Femur (tissue), 1 donor: ENCODE measurements around the gene TFF3.
A peak's percentile ranks its signal among the peaks of the same experiment; 100 is the strongest.
"Not testable (repeated sequence)": the region's sequence is repeated elsewhere in the genome, so short reads cannot be mapped to it uniquely, and the experiment has no call there.

Source experiments
- DNase-seq: peaks from one replicate; pipeline ENCODE4 v3.0.0-alpha.2; 2017

Gene TFF3

DNA sequence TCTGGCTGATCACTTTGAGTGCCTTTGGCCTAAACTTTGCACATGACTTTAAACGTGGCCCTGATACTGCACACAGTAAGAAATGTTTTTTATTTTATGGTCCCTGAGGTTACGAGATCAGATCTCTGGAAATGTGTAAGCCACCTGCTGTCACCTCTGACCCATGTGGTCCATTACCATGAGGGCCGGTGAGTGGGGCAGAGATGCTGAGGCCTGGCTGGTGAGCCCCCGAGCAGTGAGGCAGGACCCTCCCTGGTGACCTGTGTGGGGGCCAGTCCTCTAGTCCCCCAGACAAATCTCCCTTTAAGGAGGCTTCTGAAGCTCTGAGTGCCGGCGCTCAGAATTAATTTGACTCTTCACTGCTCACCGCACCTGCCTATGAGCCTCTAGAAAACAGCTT lies 12.4 kb downstream of the TFF3 start:
- DNase-seq = no peak

DNA sequence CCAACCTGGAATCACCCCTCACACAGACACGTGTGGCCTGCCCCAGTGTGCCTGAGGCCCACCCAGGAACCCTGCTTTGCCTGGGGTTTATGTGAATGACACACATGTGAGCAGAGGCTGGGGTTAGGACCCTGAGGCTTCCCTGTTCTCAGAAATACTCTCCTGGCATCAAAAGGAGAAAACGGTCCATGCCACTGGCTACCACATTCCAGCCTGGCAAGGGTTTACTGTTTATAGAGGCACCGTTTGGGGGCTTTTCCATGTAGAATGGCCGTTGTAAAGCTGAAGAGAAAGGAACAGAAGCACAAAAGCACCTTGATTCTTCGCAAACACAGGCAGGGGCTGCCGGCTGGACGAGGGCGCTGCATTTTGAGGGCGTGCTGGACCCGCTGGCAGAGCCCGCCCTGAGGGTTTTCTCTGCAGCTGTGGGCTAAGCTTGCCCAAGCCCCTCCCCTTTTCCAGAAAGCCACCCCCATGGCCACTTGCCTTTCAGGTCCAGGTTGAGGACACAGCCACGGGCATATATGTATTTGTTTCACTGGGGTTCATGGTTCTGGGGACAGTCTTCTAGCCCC lies 13.0 kb downstream of the TFF3 start:
- DNase-seq = no peak

DNA sequence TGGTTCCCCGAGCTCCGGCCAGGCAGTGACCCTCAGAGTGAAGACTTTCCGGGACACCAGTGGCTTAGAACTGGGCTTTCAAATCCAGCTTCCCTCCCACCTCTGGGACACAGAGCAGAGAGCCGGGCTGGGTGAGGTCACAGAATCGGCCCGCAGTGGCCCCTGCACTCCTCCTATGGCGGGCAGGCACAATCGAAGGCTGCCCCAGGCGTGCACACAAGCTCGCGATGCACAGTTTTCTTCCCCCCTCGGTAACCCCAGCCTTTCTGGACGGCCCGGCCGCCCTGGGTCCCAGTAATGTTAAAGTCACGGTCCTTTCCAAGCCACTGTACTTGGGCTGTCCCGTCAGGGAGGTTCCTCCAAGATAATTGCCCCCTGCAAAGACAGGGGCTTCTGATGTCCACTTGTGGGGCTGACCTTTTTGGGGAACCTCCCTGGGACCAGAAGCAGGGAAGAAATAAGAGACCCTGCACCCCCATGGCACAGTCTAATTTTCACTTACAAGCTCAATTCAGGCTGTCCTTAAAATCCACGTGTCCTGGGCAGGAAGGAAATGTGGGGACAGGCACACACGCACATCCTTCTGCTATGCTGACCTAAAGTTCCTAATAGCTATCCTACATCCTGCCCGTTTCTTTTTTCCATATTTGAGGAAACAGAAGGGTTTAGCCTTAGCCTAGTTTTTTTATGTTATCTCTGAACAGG lies 13.7 kb downstream of the TFF3 start:
- no peak for DNase-seq

DNA sequence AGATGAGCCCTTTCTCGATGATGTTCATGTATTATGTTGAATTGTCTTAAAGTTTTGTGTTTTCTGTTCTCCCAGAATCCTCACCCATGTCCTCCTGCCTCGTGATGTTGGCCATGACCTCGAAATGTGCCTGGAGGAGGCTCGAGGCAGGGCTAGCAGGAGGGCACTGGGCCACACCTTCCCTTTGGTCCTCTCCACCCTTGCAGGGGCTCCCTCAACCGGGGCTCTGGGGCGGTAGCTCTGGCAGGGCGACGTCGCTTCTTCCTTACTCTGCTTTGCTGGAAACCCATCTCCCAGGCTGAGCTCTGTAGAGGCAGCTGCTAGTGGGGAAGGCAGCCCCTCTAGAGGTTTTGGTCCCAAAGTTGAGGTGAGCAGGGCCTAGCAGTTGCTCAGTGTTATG lies 14.3 kb downstream of the TFF3 start:
- no peak for DNase-seq

DNA sequence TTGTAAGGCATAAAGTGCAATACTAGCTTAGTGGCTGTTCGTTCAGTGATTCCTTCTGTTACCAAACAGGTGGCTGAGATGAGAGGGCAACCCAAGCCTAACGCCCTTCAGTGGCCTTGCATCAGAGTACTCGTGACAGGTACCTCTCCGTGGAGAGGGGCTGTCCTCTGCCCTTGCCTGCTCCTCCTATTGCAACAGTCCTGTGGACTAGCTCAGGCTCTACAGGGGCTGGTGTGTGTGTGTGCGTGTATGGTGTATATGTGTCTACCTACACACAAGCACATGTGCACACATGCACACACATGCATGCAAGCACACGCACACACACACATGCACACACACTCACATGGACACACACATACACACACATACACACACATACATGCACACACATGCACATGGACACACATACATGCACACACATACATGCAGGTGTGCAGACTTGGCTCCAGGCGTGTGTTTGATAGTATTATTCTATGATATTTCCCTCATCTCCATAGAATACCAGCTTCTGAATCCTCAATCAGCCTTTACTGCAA lies 15.1 kb downstream of the TFF3 start:
- no peak for DNase-seq

DNA sequence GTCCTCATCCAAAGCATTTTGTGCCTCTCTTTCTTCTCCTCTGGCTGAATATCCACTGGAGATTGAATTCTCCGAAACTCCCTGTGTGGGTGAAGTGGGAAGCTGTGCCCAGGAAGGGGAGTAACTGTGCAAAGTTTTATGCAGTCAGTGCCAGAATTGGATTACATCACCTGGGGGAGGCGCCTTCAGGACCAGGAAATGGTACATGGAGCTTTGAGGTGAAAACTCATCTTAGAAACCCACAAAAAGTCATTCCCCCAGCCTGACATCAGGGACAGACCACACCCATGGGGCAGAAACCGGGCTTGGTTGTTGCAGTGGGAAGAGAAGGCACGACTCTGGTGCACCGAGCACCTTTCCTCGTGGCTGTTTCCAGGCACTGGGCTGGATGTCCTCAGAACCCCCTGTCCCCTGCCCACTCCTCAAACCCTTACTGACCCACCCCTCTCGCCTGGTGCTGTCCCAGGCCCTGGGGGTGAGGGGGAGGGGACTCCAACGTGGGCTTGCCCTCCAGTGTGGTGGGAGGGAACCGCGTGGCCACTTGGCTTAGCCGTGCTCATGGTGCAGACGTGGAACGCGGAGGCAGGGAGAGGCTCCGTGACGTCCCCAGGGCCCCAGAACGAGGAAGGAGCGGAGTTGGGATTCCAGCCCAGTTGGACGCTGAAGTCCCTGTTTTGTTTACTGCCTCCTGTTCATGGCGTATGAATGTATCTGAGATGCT lies 15.7 kb downstream of the TFF3 start:
- DNase-seq = no peak

DNA sequence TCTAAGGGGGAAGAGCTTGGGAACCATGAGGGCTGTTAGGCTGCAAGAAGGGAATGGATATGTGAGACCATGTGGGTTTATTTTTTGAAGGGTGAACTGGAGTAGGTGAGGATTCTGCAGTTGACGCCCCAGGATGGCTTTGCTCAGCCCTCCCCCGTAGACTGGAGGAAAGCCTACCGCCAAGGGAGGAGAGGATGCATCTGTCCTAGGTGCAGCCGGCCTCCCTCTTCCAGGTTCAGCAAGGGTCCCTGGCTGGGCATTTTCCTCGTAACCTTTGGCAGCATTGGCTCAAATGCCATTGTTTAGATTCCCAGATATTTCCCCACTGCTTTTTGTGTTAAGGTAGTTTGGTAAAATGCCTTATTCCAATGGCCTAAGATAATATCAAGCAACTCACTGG lies 16.6 kb downstream of the TFF3 start:
- DNase-seq = no peak

DNA sequence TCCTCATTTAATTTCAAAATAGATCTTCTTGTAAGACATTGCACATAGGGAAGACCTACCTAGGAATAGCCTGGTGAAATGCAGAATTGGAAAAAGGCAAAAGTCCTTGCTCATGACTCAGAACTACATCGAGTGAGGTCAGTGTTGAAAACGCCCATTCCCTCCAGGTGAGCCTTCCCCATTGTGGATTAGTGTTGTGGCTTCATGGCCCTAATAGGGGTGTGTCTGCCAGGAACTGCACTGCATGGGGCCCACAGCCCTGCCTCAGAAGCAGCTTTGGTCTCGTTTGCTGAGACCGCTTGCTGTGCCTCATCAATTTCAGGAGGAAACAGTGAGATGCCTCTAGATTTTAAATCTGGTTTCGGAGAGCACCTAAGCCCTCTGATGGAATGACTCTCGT lies 17.0 kb downstream of the TFF3 start:
- DNase-seq = no peak

DNA sequence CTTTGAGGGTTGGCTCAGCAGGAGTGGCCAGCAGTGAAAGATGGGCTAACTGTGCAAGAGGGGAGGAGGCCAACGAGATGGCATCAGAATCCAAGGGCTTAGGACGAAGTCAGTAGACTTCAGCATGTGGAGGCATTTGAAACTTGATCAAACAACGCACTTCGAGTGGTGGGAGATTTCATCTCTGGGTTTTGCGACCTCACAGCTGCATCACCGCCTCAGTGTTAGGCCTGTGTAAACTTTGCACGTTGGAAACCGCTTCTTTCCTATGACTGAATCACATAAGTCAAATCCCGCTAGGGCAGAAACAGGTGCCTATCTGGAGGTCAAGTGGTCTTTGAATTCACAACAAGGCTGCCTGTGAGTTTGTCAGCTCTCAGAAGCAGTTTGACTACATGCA lies 17.8 kb downstream of the TFF3 start:
- DNase-seq = no peak

DNA sequence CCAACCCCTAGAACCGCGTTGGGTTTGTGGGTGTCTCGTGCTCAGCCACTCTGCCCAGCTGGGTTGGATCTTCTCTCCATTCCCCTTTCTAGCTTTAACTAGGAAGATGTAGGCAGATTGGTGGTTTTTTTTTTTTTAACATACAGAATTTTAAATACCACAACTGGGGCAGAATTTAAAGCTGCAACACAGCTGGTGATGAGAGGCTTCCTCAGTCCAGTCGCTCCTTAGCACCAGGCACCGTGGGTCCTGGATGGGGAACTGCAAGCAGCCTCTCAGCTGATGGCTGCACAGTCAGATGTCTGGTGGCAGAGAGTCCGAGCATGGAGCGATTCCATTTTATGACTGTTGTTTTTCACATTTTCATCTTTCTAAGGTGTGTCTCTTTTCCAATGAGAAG lies 18.7 kb downstream of the TFF3 start:
- DNase-seq = no peak

DNA sequence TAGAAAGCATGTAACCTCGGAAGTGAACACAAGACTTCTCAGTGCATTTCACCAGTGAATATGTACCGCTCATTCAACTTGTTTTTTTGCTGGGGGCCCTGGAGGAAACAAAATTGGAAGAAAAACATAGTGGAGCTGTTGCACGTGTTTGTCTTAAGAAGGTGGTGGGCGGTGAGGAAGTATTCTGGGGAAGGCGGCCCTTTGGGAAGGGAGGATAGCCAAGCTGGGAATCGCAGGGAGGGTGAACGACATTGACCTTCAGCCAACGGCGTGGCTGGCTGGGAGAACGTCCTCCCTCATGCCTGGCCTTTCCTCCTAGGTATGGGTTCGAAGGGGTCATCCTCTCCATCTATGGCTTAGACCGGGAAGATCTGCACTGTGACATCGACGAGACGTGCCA lies 19.4 kb downstream of the TFF3 start:
- no peak for DNase-seq

DNA sequence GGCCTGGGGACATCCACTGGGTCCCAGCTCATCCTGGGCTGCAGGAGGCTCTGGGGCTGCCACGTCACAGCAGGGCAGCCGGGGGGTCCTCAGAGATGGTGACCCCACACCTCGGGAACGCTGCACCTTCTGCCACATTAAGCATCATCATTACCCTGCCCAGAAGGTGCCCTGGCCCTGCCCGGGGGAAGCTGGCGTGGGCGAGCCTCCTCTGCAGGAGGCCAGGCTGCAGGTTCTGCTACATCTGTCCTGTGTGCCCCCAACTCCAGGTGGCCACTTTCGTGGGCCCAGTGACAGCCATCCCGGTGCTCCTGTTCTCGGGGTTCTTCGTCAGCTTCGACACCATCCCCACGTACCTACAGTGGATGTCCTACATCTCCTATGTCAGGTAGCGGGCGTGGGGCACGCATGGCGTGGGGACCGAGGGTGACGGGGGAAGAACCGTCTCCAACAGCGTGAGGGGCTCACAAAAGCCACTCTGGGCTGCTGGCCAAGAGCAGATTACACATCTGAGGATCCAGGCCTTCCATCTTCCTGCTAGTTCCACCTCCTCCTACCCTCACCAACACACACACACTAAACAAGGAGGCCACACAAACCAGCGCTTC lies 20.8 kb downstream of the TFF3 start:
- DNase-seq = no peak

DNA sequence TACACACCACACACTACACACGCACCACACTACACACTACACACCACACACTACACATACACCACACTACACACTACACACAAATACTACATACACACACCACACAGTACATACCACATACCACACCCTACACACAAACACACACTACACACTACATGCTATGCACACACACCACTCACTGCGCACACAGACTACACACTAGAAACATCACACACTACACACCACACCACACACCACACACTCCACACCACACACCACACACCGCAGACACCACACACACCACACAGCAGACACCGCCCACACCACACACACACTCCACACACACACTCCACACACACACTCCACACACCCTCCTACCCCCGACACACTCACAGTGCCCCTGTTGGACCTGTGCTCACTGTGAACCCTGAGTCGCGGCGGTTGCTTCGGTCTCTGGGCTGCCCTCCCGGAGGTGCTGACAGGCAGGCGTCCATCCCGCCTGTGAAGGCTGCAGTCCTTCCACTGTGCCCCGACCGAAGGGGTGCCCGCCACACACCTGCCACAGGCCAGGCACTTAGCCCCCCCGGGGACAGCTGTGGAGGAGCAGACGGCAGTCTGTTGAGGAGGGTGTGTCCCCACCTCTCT lies 21.4 kb downstream of the TFF3 start:
- DNase-seq = no peak

DNA sequence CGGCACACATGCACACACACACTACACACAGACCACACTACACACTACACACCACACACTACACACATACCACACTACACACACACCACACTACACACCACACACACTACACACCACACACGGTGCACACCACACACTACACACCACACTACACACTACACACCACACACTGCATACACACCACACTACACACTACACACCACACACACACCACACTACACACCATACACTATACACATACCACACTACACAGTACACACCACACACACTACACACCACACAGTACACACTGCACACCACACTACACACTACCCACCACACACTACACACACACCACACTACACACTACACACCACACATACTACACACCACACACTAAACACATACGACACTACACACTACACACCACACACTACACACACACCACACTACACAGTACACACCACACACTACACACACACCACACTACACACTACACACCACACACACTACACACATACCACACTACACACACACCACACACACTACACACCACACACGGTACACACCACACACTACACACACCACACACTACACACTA lies 22.6 kb downstream of the TFF3 start:
- DNase-seq = not testable (repeated sequence)

DNA sequence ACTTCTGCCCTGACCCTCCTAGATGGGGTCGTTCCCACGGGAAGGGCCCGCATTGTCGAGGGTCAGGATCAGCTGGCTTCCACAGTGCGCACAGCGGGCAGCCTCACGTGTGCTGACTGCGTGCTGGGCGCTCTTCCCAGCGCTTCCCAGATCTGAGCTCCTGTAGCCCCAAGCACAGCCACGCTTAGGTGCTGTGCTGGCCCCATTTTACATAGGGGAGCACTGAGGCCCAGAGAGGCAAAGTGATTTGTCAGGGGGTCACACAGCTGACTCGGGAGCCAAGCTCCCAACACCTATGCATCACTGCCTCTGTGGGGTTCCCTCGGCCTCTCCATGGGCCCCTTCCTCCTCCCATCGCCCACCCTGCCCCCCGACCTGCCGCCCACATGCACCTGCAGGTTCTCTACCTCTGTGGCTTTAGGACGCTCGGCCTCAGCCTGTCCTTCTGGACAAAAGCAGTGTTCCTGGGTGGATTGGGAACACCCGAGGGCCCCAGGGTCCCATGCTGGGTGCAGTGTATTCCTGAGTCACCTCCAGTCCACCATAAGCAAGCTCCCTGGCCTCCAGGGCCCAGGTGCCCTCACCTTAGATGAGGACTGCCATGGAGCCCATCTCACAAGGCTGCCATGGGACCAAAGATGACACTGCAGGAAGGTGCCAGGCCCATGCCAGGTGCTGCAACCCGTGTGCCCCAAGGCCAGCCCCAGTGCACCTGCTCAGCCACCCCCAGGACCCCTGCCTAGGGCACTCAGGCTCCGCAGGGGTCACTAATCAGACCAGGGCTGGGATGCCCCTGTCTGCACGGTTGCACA lies 23.3 kb downstream of the TFF3 start:
- DNase-seq = no peak

DNA sequence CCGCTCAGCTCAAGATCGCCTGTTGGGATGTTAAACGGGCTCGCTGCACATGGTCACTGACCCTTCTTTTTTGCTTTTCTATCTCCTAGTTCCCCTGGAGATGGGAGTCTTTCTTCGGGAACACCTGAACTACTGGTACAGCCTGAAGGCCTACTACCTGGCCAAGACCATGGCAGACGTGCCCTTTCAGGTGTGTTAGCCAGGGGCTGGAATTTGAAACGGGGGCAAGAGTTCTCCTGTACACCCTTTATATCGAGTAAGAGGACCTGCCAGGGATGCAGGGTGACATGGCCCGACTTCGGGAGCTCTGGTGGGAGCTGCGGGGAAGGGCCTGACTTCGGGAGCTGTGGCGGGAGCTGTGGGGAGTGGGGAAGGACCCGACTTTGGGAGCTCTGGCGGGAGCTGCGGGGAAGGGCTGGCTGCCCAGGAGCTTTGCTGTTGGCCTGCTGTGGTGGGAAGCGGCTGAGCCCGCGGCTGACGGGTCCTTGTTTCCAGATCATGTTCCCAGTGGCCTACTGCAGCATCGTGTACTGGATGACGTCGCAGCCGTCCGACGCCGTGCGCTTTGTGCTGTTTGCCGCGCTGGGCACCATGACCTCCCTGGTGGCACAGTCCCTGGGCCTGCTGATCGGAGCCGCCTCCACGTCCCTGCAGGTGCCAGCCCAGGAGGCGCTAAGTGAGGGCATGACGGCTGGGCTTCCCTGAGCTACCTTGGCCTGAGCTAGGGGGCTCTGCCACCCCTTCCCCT lies 24.0 kb downstream of the TFF3 start:
- DNase-seq = no peak

DNA sequence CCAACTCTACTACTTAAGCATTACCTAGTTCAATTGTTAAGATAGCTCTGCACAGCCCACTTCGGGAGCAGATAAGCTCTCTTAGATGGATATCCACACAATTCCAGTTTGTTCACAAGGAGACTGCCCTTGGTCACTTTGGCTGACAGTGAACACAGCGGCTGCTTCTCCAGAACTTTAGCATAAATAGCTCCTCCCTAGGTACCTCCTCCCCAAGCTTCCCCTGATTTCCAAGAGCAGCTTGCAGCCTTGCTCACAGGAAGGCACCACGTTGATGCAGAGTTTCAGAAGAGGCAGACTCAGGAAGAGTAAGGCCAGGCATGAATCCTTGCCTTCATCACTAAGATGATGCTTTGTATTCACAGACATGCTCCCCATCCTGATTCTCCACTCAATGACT lies 24.7 kb downstream of the TFF3 start:
- DNase-seq = no peak

DNA sequence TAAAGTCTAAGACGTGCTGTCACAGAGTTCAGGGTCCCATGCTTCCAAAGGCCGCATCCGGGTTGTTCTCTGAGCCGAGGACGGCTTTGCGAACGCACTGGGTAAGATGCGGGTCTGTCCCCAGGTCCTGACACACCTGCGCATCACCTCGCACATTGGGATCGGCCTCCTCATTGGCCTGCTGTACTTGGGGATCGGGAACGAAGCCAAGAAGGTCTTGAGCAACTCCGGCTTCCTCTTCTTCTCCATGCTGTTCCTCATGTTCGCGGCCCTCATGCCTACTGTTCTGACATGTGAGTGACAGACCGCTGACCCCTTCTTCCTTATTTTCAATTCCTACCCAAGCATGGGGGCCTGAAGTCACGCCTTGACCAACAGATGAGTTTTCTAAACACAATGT lies 25.3 kb downstream of the TFF3 start:
- peak; percentile 46 for DNase-seq

DNA sequence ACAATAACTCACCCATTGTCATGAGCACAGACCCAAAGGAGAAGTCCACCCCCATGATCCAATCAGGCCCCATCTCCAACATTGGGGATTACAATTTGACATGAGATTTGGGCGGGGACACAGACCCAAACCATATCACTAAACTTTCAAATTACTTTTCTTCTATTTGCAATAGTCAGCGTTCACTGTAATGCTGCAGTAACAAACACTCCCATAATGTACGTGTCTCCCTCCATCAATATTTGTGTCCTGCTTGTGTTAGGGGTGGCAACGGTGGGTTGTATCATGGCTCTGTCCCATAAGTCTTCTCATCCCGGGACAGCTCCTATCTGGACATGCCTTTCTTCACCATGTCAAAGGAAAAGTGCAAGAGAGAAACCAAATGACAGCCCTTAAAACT lies 26.2 kb downstream of the TFF3 start:
- DNase-seq = no peak

DNA sequence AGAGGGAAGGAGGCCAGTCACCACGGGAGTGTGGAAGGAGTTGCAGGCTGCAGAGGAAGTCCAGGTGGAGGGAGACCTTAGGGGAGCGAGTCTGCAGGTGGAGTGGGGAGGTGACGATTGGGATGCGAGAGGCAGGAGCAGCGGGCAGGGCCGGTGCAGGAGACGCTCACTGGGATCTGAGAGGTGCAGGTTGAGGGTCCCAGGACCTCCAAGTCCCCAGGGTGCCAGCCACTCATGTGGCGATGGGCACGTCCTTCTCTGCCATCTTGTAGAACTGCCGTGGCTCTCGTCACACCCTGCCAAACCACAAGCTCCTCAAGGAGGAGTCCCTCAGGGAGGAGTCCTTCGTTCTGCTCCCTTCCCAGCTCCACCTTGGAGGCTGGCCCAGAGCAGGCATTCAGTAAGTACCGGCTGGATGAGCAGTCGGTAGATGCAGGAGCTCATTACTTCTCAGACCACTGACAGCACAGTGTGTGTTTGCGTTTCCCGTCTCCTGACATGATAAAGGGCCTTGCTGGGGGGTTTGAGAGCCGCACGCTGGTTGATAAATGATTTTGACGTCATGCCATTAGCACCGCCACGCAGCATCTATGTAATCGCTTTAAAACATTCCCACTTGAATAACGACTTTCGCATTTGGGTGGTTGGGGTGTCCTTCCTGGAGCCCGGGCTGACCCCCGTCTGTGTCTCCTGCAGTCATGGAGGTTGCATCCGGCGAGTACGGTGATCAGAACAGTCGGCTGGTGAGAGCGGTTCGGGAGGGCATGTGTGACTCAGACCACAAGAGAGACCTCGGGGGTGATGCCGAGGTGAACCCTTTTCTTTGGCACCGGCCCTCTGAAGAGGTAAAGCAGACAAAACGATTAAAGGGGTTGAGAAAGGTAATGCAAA lies 27.8 kb downstream of the TFF3 start:
- DNase-seq = no peak
